ENCODE results near the gene MRPS14.

DNA sequence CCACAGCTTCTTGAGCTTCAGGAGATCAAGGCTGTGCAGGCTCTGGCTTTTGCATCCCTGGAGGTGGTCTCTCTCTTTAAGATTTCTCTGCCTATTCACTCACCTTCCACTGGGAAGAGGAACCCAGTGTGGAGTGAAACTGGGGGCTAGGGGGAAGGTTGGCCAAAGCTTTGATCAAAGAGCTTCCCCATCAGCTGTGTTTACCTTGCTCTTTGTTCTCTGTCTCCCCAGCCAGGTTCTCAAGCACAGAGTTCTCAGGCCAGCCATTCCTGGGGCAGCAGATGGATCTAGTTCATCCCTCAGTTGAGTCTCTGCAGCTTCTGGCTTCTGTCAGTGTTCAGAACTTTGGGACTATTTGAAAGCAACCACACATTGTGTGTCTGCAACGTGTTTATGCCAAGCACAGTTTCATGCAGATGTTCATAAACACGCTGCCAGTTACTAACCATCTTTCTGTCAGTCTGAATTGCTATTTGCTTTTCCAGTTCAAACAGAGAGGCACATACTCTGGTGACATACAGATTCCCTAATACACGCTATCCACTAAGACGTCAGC, 17.2 kb upstream of the MRPS14 start:
- TF ChIP-seq, protein P1, sequence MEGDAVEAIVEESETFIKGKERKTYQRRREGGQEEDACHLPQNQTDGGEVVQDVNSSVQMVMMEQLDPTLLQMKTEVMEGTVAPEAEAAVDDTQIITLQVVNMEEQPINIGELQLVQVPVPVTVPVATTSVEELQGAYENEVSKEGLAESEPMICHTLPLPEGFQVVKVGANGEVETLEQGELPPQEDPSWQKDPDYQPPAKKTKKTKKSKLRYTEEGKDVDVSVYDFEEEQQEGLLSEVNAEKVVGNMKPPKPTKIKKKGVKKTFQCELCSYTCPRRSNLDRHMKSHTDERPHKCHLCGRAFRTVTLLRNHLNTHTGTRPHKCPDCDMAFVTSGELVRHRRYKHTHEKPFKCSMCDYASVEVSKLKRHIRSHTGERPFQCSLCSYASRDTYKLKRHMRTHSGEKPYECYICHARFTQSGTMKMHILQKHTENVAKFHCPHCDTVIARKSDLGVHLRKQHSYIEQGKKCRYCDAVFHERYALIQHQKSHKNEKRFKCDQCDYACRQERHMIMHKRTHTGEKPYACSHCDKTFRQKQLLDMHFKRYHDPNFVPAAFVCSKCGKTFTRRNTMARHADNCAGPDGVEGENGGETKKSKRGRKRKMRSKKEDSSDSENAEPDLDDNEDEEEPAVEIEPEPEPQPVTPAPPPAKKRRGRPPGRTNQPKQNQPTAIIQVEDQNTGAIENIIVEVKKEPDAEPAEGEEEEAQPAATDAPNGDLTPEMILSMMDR (conservative IDR thresholded peaks at IDR 0.05) = no peak
- no peak for TF ChIP-seq ZFX (IDR thresholded peaks at IDR 0.05)

Measured in C4-2B (cell line).